Adrenal gland (tissue), 12 donors: ENCODE measurements around the gene KAZN. TPM values are rescaled to one million over a fixed set of nuclear protein-coding genes. Genes with fewer than 3 reads are reported as not detected.

ENCODE experiments used
- DNase-seq, 7 donors: peaks; one replicate each; pipeline ENCODE4 v3.0.0-alpha.2; 2019 to 2020
- H3K27ac ChIP-seq, 5 donors: fragments of 200-600 bp; sonication (generic) in 4 of 5; 1 replicate in 3 of 5; 2 replicates in 2 of 5; pipeline versions ENCODE4 v1.5.1 to v1.8.0; 2016 to 2020; ENCODE audit warnings: mild to moderate bottlenecking in 1 of 5
- H3K27me3 ChIP-seq: fragments of 200-600 bp; 2 replicates; pipeline ENCODE4 v1.8.0; 2021
- H3K36me3 ChIP-seq, 2 donors: fragments of 200-600 bp; replicated peaks in 1 of 2; 1 replicate in 1 of 2; 2 replicates in 1 of 2; pipeline versions ENCODE4 v1.5.1 to v1.8.0; 2018 to 2022
- H3K4me1 ChIP-seq, 2 donors: fragments of 200-600 bp; replicated peaks in 1 of 2; 1 replicate in 1 of 2; 2 replicates in 1 of 2; pipeline versions ENCODE4 v1.5.1 to v1.8.0; 2018 to 2021
- H3K4me3 ChIP-seq, 4 donors: fragments of 200-600 bp; sonication (generic) in 3 of 4; one replicate each; pipeline ENCODE4 v1.5.1; 2016 to 2018
- H3K9me3 ChIP-seq, 3 donors: fragments of 200-600 bp; sonication (generic) in 1 of 3; replicated peaks in 1 of 3; 1 replicate in 2 of 3; 2 replicates in 1 of 3; pipeline versions ENCODE4 v1.5.1 to v1.8.0; 2016 to 2021
- POLR2A ChIP-seq, 2 donors: fragments of 450-650 bp; IDR thresholded peaks; one replicate each; pipeline ENCODE4 v1.6.1; 2017; ENCODE audit warnings: antibody characterized with exemption in 2 of 2, mild to moderate bottlenecking in 2 of 2, moderate library complexity in 1 of 2
- WGBS, 4 donors: extraction: QIAGEN DNeasy Blood & Tissue Kit in 2 of 4; methylation state at CpG; one replicate each; pipeline versions ENCODE4 v1.1.5 to v1.1.7; 2013 to 2017; 5-methylcytosine and 5-hydroxymethylcytosine counted together
- intact Hi-C, 2 donors: fragments of 100-400 bp; cut with DNase I; formaldehyde crosslinking; loops; one replicate each; pipeline versions ENCODE4 v1.14.1 to v1.15.0; 2022 to 2023
- polyA plus RNA-seq, 3 donors: library from polyadenylated mRNA; stranded (reverse); fragments of 200-250 nt in 2 of 3; fragments of 350-450 nt in 1 of 3; fragmentation: Illumina TruSeq in 1 of 3; extraction: RNeasy Lipid Tissue Mini Kit (QIAGEN cat#74804) in 1 of 3; gene quantifications; one replicate each; pipeline ENCODE4 v1.2.3, GENCODE V29; 2013 to 2014
- total RNA-seq, 9 donors: library from RNA; depleted of rRNA in 4 of 9; stranded (reverse); fragments of >200 nt in 4 of 9; fragments of 120-200 nt in 1 of 9; fragmentation: NEBNext Ultra II Directional in 1 of 9; extraction: Animal tissue kit (Norgen Biotek cat#: 25700) in 1 of 9; gene quantifications; one replicate each; pipeline versions ENCODE4 v1.1.0 to v1.2.4, GENCODE V29; 2013 to 2023
- TF ChIP-seq, protein P1 (sequence below), 6 experiments: fragments of 450-650 bp in 4 of 6; fragments of 200-600 bp in 2 of 6; sonication (generic) in 1 of 6; IDR thresholded peaks; 1 replicate in 5 of 6; 2 replicates in 1 of 6; pipeline versions ENCODE4 v1.5.1 to v1.8.0; 2016 to 2021; ENCODE audit warnings: antibody characterized with exemption in 6 of 6, mild to moderate bottlenecking in 2 of 6, moderate library complexity in 1 of 6
- donor health status: healthy with polysubstance abuse.
- donor health status: Bipolar disorder and iron deficiency.
- donor health status: DM: yes; HTN: yes; CAD: no.
- donor health status: DM: no; HTN: no; CAD: no.
- donor health status: DM: no; HTN: no; CAD: no.
- donor health status: DM: yes; HTN: yes; CAD: no.

Gene KAZN
- total and polyA plus RNA-seq, 12 donors, result 5.9 to 63.4 (median 29.5) TPM

DNA sequence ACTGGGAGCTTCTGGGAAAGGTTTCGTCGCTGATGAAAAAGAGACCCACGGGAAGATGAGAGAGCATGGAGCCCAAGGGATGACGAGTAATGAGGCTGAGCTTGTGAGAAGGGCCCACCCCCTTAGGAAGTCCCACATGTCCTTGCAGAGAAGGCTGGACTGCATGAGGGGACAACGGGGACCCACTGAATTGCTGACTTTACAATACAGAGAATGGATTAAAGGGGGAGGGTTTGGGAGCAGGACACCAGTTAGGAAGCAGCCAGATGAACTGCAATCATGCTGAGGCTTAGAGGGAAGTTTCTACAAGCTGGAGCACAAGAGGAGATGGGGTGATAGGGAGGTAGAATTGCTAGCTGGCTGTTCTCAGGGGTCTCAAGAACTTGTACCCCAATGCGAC is 549.5 kb downstream of the KAZN start:
- peaks cover 13 to 59% of the 10 kb centered on the region in 2 donors for H3K4me1 ChIP-seq
- intact Hi-C loops, result no loop called here
- H3K9me3 ChIP-seq, result no peaks in the 10 kb centered on the region
- 77 to 86% (median 83%) methylated on average over 6 of the region's 6 CpGs for WGBS, 4 donors
- no peaks in the 10 kb centered on the region for H3K36me3 ChIP-seq
- H3K27ac ChIP-seq, result peak overlapping the region in 1 of 5 donors; percentile 64
- DNase-seq, result no peak
- TF ChIP-seq, protein P1, sequence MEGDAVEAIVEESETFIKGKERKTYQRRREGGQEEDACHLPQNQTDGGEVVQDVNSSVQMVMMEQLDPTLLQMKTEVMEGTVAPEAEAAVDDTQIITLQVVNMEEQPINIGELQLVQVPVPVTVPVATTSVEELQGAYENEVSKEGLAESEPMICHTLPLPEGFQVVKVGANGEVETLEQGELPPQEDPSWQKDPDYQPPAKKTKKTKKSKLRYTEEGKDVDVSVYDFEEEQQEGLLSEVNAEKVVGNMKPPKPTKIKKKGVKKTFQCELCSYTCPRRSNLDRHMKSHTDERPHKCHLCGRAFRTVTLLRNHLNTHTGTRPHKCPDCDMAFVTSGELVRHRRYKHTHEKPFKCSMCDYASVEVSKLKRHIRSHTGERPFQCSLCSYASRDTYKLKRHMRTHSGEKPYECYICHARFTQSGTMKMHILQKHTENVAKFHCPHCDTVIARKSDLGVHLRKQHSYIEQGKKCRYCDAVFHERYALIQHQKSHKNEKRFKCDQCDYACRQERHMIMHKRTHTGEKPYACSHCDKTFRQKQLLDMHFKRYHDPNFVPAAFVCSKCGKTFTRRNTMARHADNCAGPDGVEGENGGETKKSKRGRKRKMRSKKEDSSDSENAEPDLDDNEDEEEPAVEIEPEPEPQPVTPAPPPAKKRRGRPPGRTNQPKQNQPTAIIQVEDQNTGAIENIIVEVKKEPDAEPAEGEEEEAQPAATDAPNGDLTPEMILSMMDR (IDR thresholded peaks at IDR 0.05), result no peak
- TF ChIP-seq POLR2A (IDR thresholded peaks at IDR 0.05), result no peak
- H3K27me3 ChIP-seq, result no peaks in the 10 kb centered on the region
- H3K4me3 ChIP-seq, result no peak overlapping the region

GRCh38 chr1:15148475-15148874 is 550.0 kb downstream of the KAZN start:
- peak overlapping the region in 1 of 5 donors; percentile 64 for H3K27ac ChIP-seq
- no peak for TF ChIP-seq POLR2A (IDR thresholded peaks at IDR 0.05)
- TF ChIP-seq, protein P1 (IDR thresholded peaks at IDR 0.05), result no peak
- intact Hi-C loops, result no loop called here

GRCh38 chr1:15148941-15149340 is 550.5 kb downstream of the KAZN start:
- TF ChIP-seq POLR2A (IDR thresholded peaks at IDR 0.05), result no peak
- TF ChIP-seq, protein P1 (IDR thresholded peaks at IDR 0.05), result no peak
- Histone ChIP-seq H3K4me1 (peaks cover 13 to 58% of the 10 kb centered on the region in 2 donors), H3K4me3 (no peak overlapping the region), H3K27ac (peak overlapping the region in 1 of 5 donors; percentile 64), H3K27me3 (no peaks in the 10 kb centered on the region), H3K36me3 (no peaks in the 10 kb centered on the region), H3K9me3 (no peaks in the 10 kb centered on the region)
- DNase-seq, result no peak
- WGBS, 4 donors, result 0% methylated on average over 1 of the region's 1 CpG
- intact Hi-C loops, result no loop called here

More at GRCh38 chr1:15148475-15148874, 550.0 kb downstream of the KAZN start:
- H3K36me3 ChIP-seq, result no peaks in the 10 kb centered on the region
- H3K9me3 ChIP-seq, result no peaks in the 10 kb centered on the region
- H3K4me1 ChIP-seq, result peaks cover 13 to 58% of the 10 kb centered on the region in 2 donors
- 63 to 80% (median 73%) methylated on average over 9 of the region's 9 CpGs for WGBS, 4 donors
- H3K4me3 ChIP-seq, result no peak overlapping the region
- DNase-seq, result peak in 2 of 7 donors; percentile 60 to 67
- no peaks in the 10 kb centered on the region for H3K27me3 ChIP-seq

DNA sequence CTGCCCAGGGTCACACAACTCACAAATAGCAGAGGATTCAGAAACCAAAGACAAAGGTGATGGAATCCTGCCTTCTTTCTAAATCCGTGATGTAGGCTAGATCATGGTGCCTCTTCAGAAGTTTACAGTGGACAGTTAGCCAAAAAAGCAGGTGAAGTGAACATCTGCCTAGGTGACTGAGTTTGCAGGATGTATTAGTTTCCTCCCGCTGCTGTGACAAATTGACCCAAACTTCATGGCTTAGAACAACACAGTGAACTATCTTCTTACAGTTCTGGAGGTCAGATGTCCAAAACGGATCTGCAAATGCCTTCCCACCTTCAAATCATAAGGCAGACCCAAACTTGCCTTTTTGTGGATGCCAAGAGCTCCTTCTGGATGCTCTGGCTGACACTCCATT is 551.9 kb downstream of the KAZN start:
- Histone ChIP-seq H3K27ac (peak overlapping the region in 1 of 5 donors; percentile 99), H3K4me1 (peaks cover 22 to 67% of the 10 kb centered on the region in 2 donors)

More for the DNA sequence above, 551.9 kb downstream of the KAZN start:
- Histone ChIP-seq H3K9me3 (no peaks in the 10 kb centered on the region), H3K4me3 (no peak overlapping the region), H3K36me3 (no peaks in the 10 kb centered on the region), H3K27me3 (no peaks in the 10 kb centered on the region)
- no peak for TF ChIP-seq POLR2A (IDR thresholded peaks at IDR 0.05)
- TF ChIP-seq, protein P1 (IDR thresholded peaks at IDR 0.05), result no peak
- 96 to 97% (median 97%) methylated on average over 3 of the region's 3 CpGs for WGBS, 4 donors
- no peak for DNase-seq
- intact Hi-C loops, result loop anchor here (5.0 to 10.0 kb wide), 2 partner anchors 54 to 122 kb away; no protein-coding TSS in a partner anchor
